ENCODE data around the gene GPS1. TPM values are rescaled to one million over a fixed set of nuclear protein-coding genes. Genes with fewer than 3 reads are reported as not detected.

GPS1 gene
- total and polyA plus RNA-seq, 9 of the 15 experiments (the other 6 are each of a cell fraction or from before 2014, with no cell fraction given), result 3.1 to 167 (median 69.9) TPM

DNA sequence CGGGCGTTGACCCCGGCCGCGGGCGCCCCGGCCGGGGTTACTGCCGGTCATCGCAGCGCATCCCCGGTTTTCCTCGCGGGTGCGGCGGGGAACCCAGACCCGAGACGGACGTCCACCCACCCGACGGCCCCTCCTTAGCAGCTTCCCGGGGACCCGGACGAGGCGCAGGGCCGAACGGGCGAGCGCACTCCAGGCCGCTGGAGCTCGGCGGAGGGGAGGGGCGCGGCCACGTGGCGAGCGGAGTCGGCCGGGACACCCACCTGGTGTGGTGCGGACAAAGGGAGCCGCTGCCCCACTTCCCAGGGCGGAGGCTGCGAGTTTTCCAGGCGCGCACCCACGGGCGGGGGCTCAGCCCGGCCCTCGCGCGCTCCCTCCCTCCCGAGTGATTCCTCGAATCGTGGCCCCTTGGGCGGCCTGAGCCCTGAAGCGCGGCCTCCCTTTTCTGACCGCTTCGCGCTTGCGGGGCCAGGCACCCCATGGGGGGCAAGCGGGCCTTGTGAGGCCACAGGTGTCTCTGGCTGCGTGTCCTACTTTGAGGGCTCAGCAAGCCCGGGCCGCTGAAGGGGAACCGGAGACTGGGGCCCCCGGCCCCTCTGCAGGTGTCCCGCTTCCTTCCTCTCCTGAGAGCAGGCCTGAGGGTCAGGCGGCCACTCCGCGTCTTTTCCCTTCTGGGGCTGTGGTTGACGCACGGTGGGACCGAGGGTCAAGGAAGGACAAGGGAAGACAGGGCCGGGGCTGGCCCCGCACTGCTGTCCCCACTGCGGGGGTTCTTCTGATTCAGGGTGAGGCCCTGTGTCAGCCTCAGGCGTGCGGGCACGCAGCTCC lies 47.5 kb downstream of the GPS1 start (continued):
- TF ChIP-seq CBFA2T2 (conservative IDR thresholded peaks at IDR 0.05) (0 out of 2 replicates have a peak, but pooled peaks have one; percentile 5), JUNB (CRISPR knock-in tag; conservative IDR thresholded peaks at IDR 0.05) (no peak), GTF2E2 (tag; IDR thresholded peaks at IDR 0.05) (0 out of 2 replicates have a peak, but pooled peaks have one; percentile 21), ZSCAN29 (IDR thresholded peaks at IDR 0.05) (0 out of 2 replicates have a peak, but pooled peaks have one; percentile 8), ATF7 (IDR thresholded peaks at IDR 0.05) (0 out of 2 replicates have a peak, but pooled peaks have one; percentile 66), ZNF408 (CRISPR knock-in tag; IDR thresholded peaks at IDR 0.05; ENCODE audit: low read depth) (no peak), NRF1 (conservative IDR thresholded peaks at IDR 0.05 in 1 of 2, IDR thresholded peaks at IDR 0.05 in 1 of 2) (peak in 1 of 2 experiments; percentile 82; a peak in 3 of 4 replicates), ARNT (IDR thresholded peaks at IDR 0.05) (no peak), NFIC (IDR thresholded peaks at IDR 0.05) (no peak), ZNF57 (CRISPR knock-in tag; IDR thresholded peaks at IDR 0.05) (0 out of 2 replicates have a peak, but pooled peaks have one; percentile 11)
- TF ChIP-seq, protein P1, sequence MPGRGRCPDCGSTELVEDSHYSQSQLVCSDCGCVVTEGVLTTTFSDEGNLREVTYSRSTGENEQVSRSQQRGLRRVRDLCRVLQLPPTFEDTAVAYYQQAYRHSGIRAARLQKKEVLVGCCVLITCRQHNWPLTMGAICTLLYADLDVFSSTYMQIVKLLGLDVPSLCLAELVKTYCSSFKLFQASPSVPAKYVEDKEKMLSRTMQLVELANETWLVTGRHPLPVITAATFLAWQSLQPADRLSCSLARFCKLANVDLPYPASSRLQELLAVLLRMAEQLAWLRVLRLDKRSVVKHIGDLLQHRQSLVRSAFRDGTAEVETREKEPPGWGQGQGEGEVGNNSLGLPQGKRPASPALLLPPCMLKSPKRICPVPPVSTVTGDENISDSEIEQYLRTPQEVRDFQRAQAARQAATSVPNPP (IDR thresholded peaks at IDR 0.05; ENCODE audit: borderline replicate concordance, insufficient read depth, insufficient read length), result no peak
- TF ChIP-seq, protein P2, sequence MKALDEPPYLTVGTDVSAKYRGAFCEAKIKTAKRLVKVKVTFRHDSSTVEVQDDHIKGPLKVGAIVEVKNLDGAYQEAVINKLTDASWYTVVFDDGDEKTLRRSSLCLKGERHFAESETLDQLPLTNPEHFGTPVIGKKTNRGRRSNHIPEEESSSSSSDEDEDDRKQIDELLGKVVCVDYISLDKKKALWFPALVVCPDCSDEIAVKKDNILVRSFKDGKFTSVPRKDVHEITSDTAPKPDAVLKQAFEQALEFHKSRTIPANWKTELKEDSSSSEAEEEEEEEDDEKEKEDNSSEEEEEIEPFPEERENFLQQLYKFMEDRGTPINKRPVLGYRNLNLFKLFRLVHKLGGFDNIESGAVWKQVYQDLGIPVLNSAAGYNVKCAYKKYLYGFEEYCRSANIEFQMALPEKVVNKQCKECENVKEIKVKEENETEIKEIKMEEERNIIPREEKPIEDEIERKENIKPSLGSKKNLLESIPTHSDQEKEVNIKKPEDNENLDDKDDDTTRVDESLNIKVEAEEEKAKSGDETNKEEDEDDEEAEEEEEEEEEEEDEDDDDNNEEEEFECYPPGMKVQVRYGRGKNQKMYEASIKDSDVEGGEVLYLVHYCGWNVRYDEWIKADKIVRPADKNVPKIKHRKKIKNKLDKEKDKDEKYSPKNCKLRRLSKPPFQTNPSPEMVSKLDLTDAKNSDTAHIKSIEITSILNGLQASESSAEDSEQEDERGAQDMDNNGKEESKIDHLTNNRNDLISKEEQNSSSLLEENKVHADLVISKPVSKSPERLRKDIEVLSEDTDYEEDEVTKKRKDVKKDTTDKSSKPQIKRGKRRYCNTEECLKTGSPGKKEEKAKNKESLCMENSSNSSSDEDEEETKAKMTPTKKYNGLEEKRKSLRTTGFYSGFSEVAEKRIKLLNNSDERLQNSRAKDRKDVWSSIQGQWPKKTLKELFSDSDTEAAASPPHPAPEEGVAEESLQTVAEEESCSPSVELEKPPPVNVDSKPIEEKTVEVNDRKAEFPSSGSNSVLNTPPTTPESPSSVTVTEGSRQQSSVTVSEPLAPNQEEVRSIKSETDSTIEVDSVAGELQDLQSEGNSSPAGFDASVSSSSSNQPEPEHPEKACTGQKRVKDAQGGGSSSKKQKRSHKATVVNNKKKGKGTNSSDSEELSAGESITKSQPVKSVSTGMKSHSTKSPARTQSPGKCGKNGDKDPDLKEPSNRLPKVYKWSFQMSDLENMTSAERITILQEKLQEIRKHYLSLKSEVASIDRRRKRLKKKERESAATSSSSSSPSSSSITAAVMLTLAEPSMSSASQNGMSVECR (CRISPR knock-in tag; IDR thresholded peaks at IDR 0.05), result peak; percentile 67
- TF ChIP-seq, protein P3, sequence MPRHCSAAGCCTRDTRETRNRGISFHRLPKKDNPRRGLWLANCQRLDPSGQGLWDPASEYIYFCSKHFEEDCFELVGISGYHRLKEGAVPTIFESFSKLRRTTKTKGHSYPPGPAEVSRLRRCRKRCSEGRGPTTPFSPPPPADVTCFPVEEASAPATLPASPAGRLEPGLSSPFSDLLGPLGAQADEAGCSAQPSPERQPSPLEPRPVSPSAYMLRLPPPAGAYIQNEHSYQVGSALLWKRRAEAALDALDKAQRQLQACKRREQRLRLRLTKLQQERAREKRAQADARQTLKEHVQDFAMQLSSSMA (CRISPR knock-in tag; IDR thresholded peaks at IDR 0.05), result no peak

All from K562 (cell line).